OCI-LY1 (cell line): ENCODE data around the gene ST3GAL2.
A peak's percentile ranks its signal among the peaks of the same experiment; 100 is the strongest.

Source experiments
- CTCF ChIP-seq: fragments of 200-600 bp; sonication (generic), shearing (Covaris generic); IDR thresholded peaks from 2 replicates; pipeline ENCODE4 v1.5.1; 2017; ENCODE audit warnings: mild to moderate bottlenecking, antibody characterized with exemption, low read length, moderate library complexity, mixed read lengths
- EZH2 ChIP-seq: fragments of 200-600 bp; sonication (generic), shearing (Covaris generic); IDR thresholded peaks from 2 replicates; pipeline ENCODE4 v1.8.0; 2017; ENCODE audit warnings: borderline replicate concordance, mixed run types, mild to moderate bottlenecking, antibody characterized with exemption, low read length, moderate library complexity, mixed read lengths

- TF ChIP-seq CTCF (peak; percentile 35), EZH2 (no peak)
Measured at GRCh38 chr16:70473446-70474319, 34.8 kb upstream of the ST3GAL2 start.
